ENCODE data around the gene FYCO1. TPM values are rescaled to one million over a fixed set of nuclear protein-coding genes. Genes with fewer than 3 reads are reported as not detected.
A peak's percentile ranks its signal among the peaks of the same experiment; 100 is the strongest.

FYCO1 gene
- total RNA-seq, 4 donors from 2014 or later: 38.2 to 66.6 (median 50.5) TPM

DNA sequence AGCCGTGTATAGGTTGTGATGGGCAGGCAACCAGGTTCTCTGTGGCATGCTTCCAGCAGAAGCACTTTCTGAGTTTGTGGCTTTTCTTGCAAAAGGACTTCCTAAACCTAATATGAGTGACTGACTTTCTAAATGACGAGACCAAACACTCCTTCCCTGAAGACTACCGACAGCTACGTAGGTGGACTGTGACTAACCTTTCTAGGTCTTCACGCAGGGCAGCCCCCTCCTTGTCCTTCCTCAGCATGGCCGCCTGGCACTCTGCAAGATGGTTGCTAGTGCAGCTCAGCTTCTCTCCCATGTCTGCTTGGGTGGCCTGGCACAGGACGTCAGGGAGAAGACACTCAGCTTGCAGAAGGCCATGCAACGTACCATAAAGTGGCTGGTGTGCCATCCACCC lies 31.5 kb downstream of the FYCO1 start:
- TF ChIP-seq POLR2A (IDR thresholded peaks at IDR 0.05): no peak
- TF ChIP-seq, protein P1, sequence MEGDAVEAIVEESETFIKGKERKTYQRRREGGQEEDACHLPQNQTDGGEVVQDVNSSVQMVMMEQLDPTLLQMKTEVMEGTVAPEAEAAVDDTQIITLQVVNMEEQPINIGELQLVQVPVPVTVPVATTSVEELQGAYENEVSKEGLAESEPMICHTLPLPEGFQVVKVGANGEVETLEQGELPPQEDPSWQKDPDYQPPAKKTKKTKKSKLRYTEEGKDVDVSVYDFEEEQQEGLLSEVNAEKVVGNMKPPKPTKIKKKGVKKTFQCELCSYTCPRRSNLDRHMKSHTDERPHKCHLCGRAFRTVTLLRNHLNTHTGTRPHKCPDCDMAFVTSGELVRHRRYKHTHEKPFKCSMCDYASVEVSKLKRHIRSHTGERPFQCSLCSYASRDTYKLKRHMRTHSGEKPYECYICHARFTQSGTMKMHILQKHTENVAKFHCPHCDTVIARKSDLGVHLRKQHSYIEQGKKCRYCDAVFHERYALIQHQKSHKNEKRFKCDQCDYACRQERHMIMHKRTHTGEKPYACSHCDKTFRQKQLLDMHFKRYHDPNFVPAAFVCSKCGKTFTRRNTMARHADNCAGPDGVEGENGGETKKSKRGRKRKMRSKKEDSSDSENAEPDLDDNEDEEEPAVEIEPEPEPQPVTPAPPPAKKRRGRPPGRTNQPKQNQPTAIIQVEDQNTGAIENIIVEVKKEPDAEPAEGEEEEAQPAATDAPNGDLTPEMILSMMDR (IDR thresholded peaks at IDR 0.05): no peak
- Histone ChIP-seq H3K27me3 (no peaks in the 10 kb centered on the region), H3K9me3 (no peaks in the 10 kb centered on the region), H3K27ac (no peak overlapping the region), H3K36me3 (peaks cover 64 to 92% of the 10 kb centered on the region in 2 donors), H3K4me1 (peaks cover 30 to 33% of the 10 kb centered on the region in 2 donors), H3K4me3 (replicated peaks in 1 of 3) (no peak overlapping the region)
- WGBS, 2 donors: 83 to 88% methylated on average over 8 of the region's 8 CpGs
- intact Hi-C loops (cut with DNase I): no loop called here
- no peak for DNase-seq

DNA sequence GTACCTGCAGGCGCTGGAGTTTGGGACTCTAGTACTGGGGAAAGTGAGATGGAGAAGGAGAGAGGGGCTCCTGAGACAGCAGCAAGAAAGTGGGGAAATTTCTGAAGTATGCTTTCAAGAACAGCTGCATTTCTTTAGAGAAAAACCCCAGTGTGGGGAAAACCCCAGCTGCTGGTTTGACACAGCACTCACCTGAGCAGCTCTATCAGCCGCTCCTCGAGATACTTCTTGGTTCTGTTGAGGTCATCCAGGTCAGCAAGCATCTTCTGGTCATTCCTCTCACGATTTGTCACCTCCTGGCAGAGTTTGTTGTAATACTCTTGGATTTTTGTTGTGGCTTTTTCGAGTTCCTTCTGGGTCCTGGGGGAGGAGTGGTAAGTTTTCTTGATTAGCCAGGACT lies 33.6 kb downstream of the FYCO1 start:
- Histone ChIP-seq H3K4me1 (peaks cover 16 to 27% of the 10 kb centered on the region in 2 donors), H3K4me3 (replicated peaks in 1 of 3) (no peak overlapping the region), H3K27me3 (no peaks in the 10 kb centered on the region), H3K27ac (no peak overlapping the region), H3K9me3 (no peaks in the 10 kb centered on the region), H3K36me3 (peaks cover 63 to 91% of the 10 kb centered on the region in 2 donors)
- DNase-seq: no peak
- 73 to 97% methylated on average over 5 of the region's 5 CpGs for WGBS, 2 donors
- intact Hi-C loops (cut with DNase I): no loop called here
- TF ChIP-seq, protein P1 (IDR thresholded peaks at IDR 0.05): no peak
- no peak for TF ChIP-seq POLR2A (IDR thresholded peaks at IDR 0.05)

DNA sequence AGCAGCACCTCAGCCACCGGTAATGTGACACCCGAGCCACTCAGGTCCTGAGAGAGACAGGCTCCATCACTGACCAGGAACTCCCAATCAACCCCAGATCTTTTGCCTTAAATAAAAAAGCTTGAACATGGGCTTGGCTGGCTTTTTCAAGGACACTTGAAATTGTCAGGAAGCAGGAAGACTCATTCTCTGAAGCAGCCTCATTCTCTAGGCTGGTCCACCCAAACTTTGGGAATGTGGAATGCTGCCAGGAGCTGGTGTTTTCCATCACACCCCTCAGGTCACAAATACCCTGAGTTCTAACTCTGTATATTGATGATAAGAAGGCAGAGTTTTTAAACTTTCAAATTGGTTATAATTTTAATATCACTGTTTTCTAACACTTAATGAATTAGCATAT lies 35.3 kb downstream of the FYCO1 start:
- intact Hi-C loops (cut with DNase I): no loop called here
- H3K36me3 ChIP-seq: peaks cover 54 to 75% of the 10 kb centered on the region in 2 donors

DNA sequence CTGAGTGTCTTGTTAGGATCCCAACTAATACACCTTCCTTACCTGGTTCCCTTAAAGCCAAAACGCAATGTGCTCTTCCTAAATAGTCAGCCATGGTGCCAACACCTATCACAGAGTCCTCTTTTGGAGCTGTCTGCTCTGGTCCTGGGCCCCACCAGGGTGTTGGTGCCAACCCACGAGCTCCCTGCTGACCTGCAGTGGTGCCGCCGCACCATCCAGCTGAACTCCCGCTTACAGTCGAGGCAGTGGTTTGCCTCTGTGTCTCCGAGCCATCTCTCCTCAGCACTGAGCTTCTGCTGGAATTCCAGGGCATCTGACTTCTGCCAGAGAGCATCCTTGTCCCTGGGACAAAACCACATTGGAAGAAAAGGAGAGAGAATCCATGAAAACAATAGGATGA lies 36.4 kb downstream of the FYCO1 start:
- Histone ChIP-seq H3K27ac (peak overlapping the region in 2 of 3 donors; percentile 44 to 91), H3K4me3 (replicated peaks in 1 of 3) (no peak overlapping the region), H3K27me3 (no peaks in the 10 kb centered on the region), H3K4me1 (peaks cover 19 to 38% of the 10 kb centered on the region in 2 donors), H3K9me3 (no peaks in the 10 kb centered on the region), H3K36me3 (peaks cover 48 to 70% of the 10 kb centered on the region in 2 donors)
- 90 to 95% methylated on average over 7 of the region's 7 CpGs for WGBS, 2 donors
- TF ChIP-seq POLR2A (IDR thresholded peaks at IDR 0.05): no peak
- intact Hi-C loops (cut with DNase I): no loop called here
- no peak for DNase-seq

More for the DNA sequence above, 35.3 kb downstream of the FYCO1 start:
- peak; percentile 57 to 64 for DNase-seq
- Histone ChIP-seq H3K27me3 (no peaks in the 10 kb centered on the region), H3K9me3 (no peaks in the 10 kb centered on the region), H3K27ac (peak overlapping the region in 1 of 3 donors; percentile 6), H3K4me3 (replicated peaks in 1 of 3) (no peak overlapping the region), H3K4me1 (peaks cover 9 to 28% of the 10 kb centered on the region in 2 donors)
- 70 to 83% methylated on average over 2 of the region's 2 CpGs for WGBS, 2 donors
- TF ChIP-seq, protein P1 (IDR thresholded peaks at IDR 0.05): no peak
- TF ChIP-seq POLR2A (IDR thresholded peaks at IDR 0.05): no peak

DNA sequence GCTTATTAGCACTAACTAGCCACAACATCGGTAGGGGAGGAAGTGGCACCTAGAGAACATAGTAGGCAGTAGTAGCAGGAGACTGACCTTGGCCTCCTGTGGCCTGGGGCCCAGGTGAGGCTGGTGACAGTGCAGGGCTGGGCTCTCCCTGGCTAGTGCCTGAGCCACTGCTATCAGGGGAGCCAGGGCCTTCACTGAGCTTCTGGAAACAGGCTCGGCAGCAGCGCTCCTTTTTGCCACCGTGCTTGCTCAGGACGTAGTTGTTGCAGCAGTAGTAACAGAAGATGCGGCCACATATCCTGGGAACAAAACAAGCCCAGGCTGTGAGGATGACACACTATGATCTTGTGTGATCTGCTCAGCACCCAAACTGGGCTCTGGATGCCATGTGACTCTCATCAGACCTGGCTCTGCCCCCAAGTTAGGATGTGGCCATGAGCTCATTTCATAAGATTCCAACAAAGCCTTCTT lies 37.3 kb downstream of the FYCO1 start:
- H3K27ac ChIP-seq: peak overlapping the region in 2 of 3 donors; percentile 44 to 91

More for the DNA sequence above, 37.3 kb downstream of the FYCO1 start:
- Histone ChIP-seq H3K9me3 (no peaks in the 10 kb centered on the region), H3K4me1 (peaks cover 27 to 46% of the 10 kb centered on the region in 2 donors), H3K36me3 (peaks cover 42 to 63% of the 10 kb centered on the region in 2 donors), H3K4me3 (replicated peaks in 1 of 3) (no peak overlapping the region), H3K27me3 (no peaks in the 10 kb centered on the region)
- WGBS, 2 donors: 94 to 100% methylated on average over 1 to 6 of the region's 6 CpGs
- DNase-seq: no peak
- intact Hi-C loops (cut with DNase I): no loop called here
- no peak for TF ChIP-seq POLR2A (IDR thresholded peaks at IDR 0.05)
- TF ChIP-seq, protein P1 (IDR thresholded peaks at IDR 0.05): no peak

Measured in thyroid gland (tissue), 4 donors.